Measurements from ENCODE around the gene DCUN1D5. TPM values are rescaled to one million over a fixed set of nuclear protein-coding genes. Genes with fewer than 3 reads are reported as not detected.

The DCUN1D5 gene
- total and polyA plus RNA-seq, 12 donors = 8.8 to 36.7 (median 21.9) TPM

DNA sequence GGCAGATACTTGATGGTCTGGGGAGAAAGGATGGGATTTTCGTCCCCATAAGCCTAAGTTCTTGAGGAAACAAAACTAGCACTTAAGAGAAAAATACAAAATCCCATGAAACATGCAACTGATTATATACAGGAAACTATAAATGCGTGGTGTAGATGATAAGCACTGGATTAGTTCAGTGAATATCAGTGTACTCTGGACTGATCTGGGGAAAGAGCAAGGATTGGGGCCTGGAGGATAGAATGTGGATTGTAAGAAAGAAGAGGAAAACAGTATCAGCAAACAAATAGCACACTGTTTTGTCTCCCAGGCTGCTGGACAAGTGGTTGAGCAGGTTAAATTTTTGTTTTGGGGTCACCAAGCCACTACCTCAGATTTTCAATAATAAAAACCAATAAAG, 49.8 kb downstream of the DCUN1D5 start:
- ATAC-seq (no peak), DNase-seq (no peak)
- Histone ChIP-seq H3K9me3 (no peaks in the 10 kb centered on the region), H3K4me3 (no peak overlapping the region), H3K4me1 (no peaks in the 10 kb centered on the region), H3K36me3 (no peaks in the 10 kb centered on the region), H3K27me3 (peaks cover 0 to 5% (median 0%) of the 10 kb centered on the region in 7 donors), H3K27ac (no peak overlapping the region)
- WGBS, 2 donors = 57 to 60% methylated on average over 2 of the region's 2 CpGs
- no peak for TF ChIP-seq CTCF (IDR thresholded peaks at IDR 0.05)
- intact Hi-C loops (cut with DNase I) = no loop called here

GRCh38 chr11:103035791-103036434, 56.0 kb downstream of the DCUN1D5 start:
- peak; percentile 22 to 68 (median 60) for TF ChIP-seq CTCF (IDR thresholded peaks at IDR 0.05)
- DNase-seq = peak in 1 of 2 donors; percentile 44
- ATAC-seq = peak in 4 of 8 donors; percentile 48 to 74 (median 49)
- 18 to 29% methylated on average over 4 of the region's 4 CpGs for WGBS, 2 donors
- Histone ChIP-seq H3K4me1 (peaks cover 0 to 7% (median 0%) of the 10 kb centered on the region in 9 donors), H3K36me3 (no peaks in the 10 kb centered on the region), H3K27ac (no peak overlapping the region), H3K9me3 (no peaks in the 10 kb centered on the region), H3K4me3 (no peak overlapping the region), H3K27me3 (no peaks in the 10 kb centered on the region)
- intact Hi-C loops (cut with DNase I) = no loop called here

DNA sequence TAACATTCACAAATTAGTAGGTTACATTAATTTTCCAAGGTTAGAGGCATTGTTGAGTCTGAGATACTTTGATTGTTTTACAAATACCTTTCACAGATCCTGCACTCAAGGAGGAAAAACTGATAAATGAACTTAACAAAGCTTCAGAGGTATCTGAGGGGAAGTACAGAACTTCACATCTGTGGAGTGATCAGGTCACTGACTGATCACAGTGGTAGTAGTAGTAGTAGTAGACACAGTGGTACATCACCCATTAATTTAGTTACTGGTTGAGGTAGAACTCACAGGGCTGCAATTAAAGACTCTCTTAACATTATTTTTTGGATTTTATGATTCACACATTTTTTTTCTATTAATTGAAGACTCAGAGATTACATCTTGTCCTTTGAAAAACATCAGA, 56.7 kb downstream of the DCUN1D5 start:
- Histone ChIP-seq H3K27me3 (no peaks in the 10 kb centered on the region), H3K27ac (no peak overlapping the region), H3K4me1 (peaks cover 0 to 7% (median 0%) of the 10 kb centered on the region in 9 donors), H3K9me3 (no peaks in the 10 kb centered on the region), H3K4me3 (no peak overlapping the region), H3K36me3 (no peaks in the 10 kb centered on the region)
- ATAC-seq (no peak), DNase-seq (no peak)
- intact Hi-C loops (cut with DNase I) = no loop called here
- TF ChIP-seq CTCF (IDR thresholded peaks at IDR 0.05) = no peak

GRCh38 chr11:103031834-103032233, 60.1 kb downstream of the DCUN1D5 start:
- intact Hi-C loops (cut with DNase I) = no loop called here
- TF ChIP-seq CTCF (IDR thresholded peaks at IDR 0.05) = no peak
- Histone ChIP-seq H3K9me3 (no peaks in the 10 kb centered on the region), H3K27ac (no peak overlapping the region), H3K36me3 (no peaks in the 10 kb centered on the region), H3K4me1 (peaks cover 0 to 7% (median 0%) of the 10 kb centered on the region in 9 donors), H3K27me3 (no peaks in the 10 kb centered on the region), H3K4me3 (no peak overlapping the region)
- DNase-seq = no peak
- 87 to 91% methylated on average over 2 of the region's 2 CpGs for WGBS, 2 donors
- ATAC-seq = no peak

Measured in heart right ventricle (tissue), 16 donors.